ENCODE results near the gene CDIPT. TPM values are rescaled to one million over a fixed set of nuclear protein-coding genes. Genes with fewer than 3 reads are reported as not detected.

CDIPT gene
- total and polyA plus RNA-seq, 10 of the 15 experiments (the other 5 are each of a cell fraction or from before 2014, with no cell fraction given): 0.87 to 36.4 (median 27.1) TPM

- no peak overlapping the region for H2AFZ ChIP-seq (ENCODE audit: control insufficient read depth, low read depth, low read length)
- ChIA-PET SMC1A (ENCODE audit: uncharacterized antibody, unreplicated experiment) (interaction anchor here (0.9 to 7.8 kb wide), 2 partner anchors 27 to 211 kb away, joined by 4 to 48 read pairs; no protein-coding TSS in a partner anchor), RAD21 (ENCODE audit: unreplicated experiment) (interaction anchor here (0.6 to 7.9 kb wide), 6 partner anchors 14 to 837 kb away, joined by 3 to 51 read pairs (median 6); partner anchors contain the start of gene LAT), CTCF (interaction anchor here (1.0 to 8.3 kb wide), 4 partner anchors 13 to 194 kb away, joined by 4 to 99 read pairs (median 14); no protein-coding TSS in a partner anchor), POLR2A (interaction anchor here (0.5 to 5.5 kb wide), 12 partner anchors 10 to 1364 kb away, joined by 3 to 40 read pairs (median 5); partner anchors contain the start of genes ALDOA, C16orf54, CDIPT and KIF22)
- peaks cover 0 to 2% of the 10 kb centered on the region in 2 experiments; a peak in 1 of 4 replicates for H3K36me3 ChIP-seq (ENCODE audit: control insufficient read depth in 2 of 2, insufficient read depth in 2 of 2, low read length in 1 of 2)
- H3K4me3 ChIP-seq: peak overlapping the region; percentile 94
- intact Hi-C loops (cut with micrococcal nuclease; ENCODE audit: unreplicated experiment) (loop anchor here (5.0 kb wide), 1 partner anchor 41 kb away; the partner anchor contains the start of gene CDIPT), in situ Hi-C loops (cut with MboI) (no loop called here)
- H3K9ac ChIP-seq (ENCODE audit: control insufficient read depth, insufficient read depth, low read length): peak overlapping the region; percentile 91
- BruUV-seq (replicated peaks): no TSS peak
- DNase-seq (ENCODE audit: low read depth, low spot score): no peak
- no peaks in the 10 kb centered on the region for H3K27me3 ChIP-seq (replicated peaks in 1 of 2; ENCODE audit: control insufficient read depth in 2 of 2, insufficient read depth in 2 of 2, low read length in 1 of 2)
- 63% methylated on average over 7 of the region's 7 CpGs for WGBS (ENCODE audit: insufficient coverage, insufficient replicate concordance, low lambda C conversion rate, missing lambda C conversion rate)
- no peak for FAIRE-seq
- no peaks in the 10 kb centered on the region for H3K9me3 ChIP-seq (replicated peaks; ENCODE audit: control insufficient read depth, insufficient read depth, low read length)
- H3K79me2 ChIP-seq (ENCODE audit: control insufficient read depth, insufficient read depth, low read length): peaks cover 65% of the 10 kb centered on the region
- H3K4me1 ChIP-seq (ENCODE audit: control insufficient read depth, insufficient read depth, low read length): peaks cover 22% of the 10 kb centered on the region
- H4K20me1 ChIP-seq (ENCODE audit: control insufficient read depth, insufficient read depth): 0 out of 2 replicates have a peak, but pooled peaks cover 3% of the 10 kb centered on the region
- H3K4me2 ChIP-seq (ENCODE audit: control insufficient read depth, insufficient read depth): peak overlapping the region; percentile 96
- no peak for ATAC-seq
- peak overlapping the region; percentile 91 for H3K27ac ChIP-seq (ENCODE audit: control insufficient read depth, insufficient read depth)
- TF ChIP-seq CTCF (IDR thresholded peaks at IDR 0.05 in 2 of 3, conservative IDR thresholded peaks at IDR 0.05 in 1 of 3; ENCODE audit: control insufficient read depth in 2 of 3, extremely low read depth in 1 of 3, insufficient read depth in 1 of 3, low read depth in 3 of 3, low read length in 3 of 3) (no peak), FOS (IDR thresholded peaks at IDR 0.05; ENCODE audit: borderline replicate concordance, extremely low read depth, insufficient read length) (no peak), GATAD2B (conservative IDR thresholded peaks at IDR 0.05; ENCODE audit: low read depth) (no peak), PBX3 (IDR thresholded peaks at IDR 0.05; ENCODE audit: insufficient replicate concordance, low read depth, low read length) (no peak), YBX1 (IDR thresholded peaks at IDR 0.05) (no peak), BCL11A (IDR thresholded peaks at IDR 0.05; ENCODE audit: low read depth, low read length) (no peak), ETV6 (conservative IDR thresholded peaks at IDR 0.05 in 1 of 2, IDR thresholded peaks at IDR 0.05 in 1 of 2; ENCODE audit: borderline replicate concordance in 1 of 2, low read depth in 1 of 2) (no peak), IRF4 (IDR thresholded peaks at IDR 0.05; ENCODE audit: low read depth, low read length) (no peak), MXI1 (IDR thresholded peaks at IDR 0.05; ENCODE audit: low read depth, low read length) (no peak), GABPA (IDR thresholded peaks at IDR 0.05; ENCODE audit: low read depth) (no peak), TARDBP (IDR thresholded peaks at IDR 0.05; ENCODE audit: borderline replicate concordance) (no peak), KLF5 (IDR thresholded peaks at IDR 0.05; ENCODE audit: partially characterized antibody) (no peak), NR2C2 (IDR thresholded peaks at IDR 0.05; ENCODE audit: borderline replicate concordance, control insufficient read depth, insufficient read length, low read depth) (no peak), HCFC1 (IDR thresholded peaks at IDR 0.05; ENCODE audit: low read length) (no peak), ZNF24 (IDR thresholded peaks at IDR 0.05) (no peak), SIX5 (IDR thresholded peaks at IDR 0.05; ENCODE audit: low read depth, low read length, severe bottlenecking) (no peak), NKRF (conservative IDR thresholded peaks at IDR 0.05) (no peak), TCF7 (IDR thresholded peaks at IDR 0.05; ENCODE audit: borderline replicate concordance) (no peak)
Measured at GRCh38 chr16:29821643-29822115, 41.3 kb downstream of the CDIPT start.
